DOHH2 (cell line): ENCODE results near the gene KBTBD4.

ENCODE experiments used
- H3F3A ChIP-seq: fragments of 200-600 bp; sonication (generic), shearing (Covaris generic); 2 replicates; pipeline ENCODE4 v1.6.0; 2016; ENCODE audit warnings: antibody characterized with exemption, mild to moderate bottlenecking; ENCODE audit not compliant: control insufficient read depth, insufficient read depth
- H3K27ac ChIP-seq: fragments of 200-600 bp; sonication (generic); 2 replicates; pipeline ENCODE4 v1.5.1; 2014; ENCODE audit warnings: low read depth, mild to moderate bottlenecking, low read length, moderate library complexity
- H3K27me3 ChIP-seq: fragments of 200-600 bp; sonication (generic); 2 replicates; pipeline ENCODE4 v1.6.1; 2014; ENCODE audit warnings: mild to moderate bottlenecking, low read length, mixed read lengths; ENCODE audit not compliant: control insufficient read depth
- H3K36me3 ChIP-seq: fragments of 200-600 bp; sonication (generic); 2 replicates; pipeline ENCODE4 v1.6.1; 2014; ENCODE audit warnings: mild to moderate bottlenecking, low read length, moderate library complexity, mixed read lengths; ENCODE audit not compliant: control insufficient read depth
- H3K4me1 ChIP-seq: fragments of 200-600 bp; sonication (generic); 2 replicates; pipeline ENCODE4 v1.6.1; 2014; ENCODE audit warnings: mild to moderate bottlenecking, low read length, mixed read lengths; ENCODE audit not compliant: control insufficient read depth
- H3K4me2 ChIP-seq: fragments of 200-600 bp; sonication (generic); 2 replicates; pipeline ENCODE4 v1.6.0; 2014; ENCODE audit warnings: mild to moderate bottlenecking, low read length, moderate library complexity
- H3K4me3 ChIP-seq: fragments of 200-600 bp; sonication (generic); 2 replicates; pipeline ENCODE4 v1.5.1; 2014; ENCODE audit warnings: mild to moderate bottlenecking, low read length, mixed read lengths
- H3K79me2 ChIP-seq: fragments of 200-600 bp; sonication (generic); 2 replicates; pipeline ENCODE4 v1.6.1; 2014; ENCODE audit warnings: mild to moderate bottlenecking, low read length, mixed read lengths; ENCODE audit not compliant: control insufficient read depth
- H3K9me2 ChIP-seq: fragments of 200-600 bp; sonication (generic); replicated peaks from 2 replicates; pipeline ENCODE4 v1.6.1; 2014; ENCODE audit warnings: mild to moderate bottlenecking, low read length, mixed read lengths; ENCODE audit not compliant: control insufficient read depth
- H3K9me3 ChIP-seq: fragments of 200-600 bp; sonication (generic); 2 replicates; pipeline ENCODE4 v1.6.1; 2014; ENCODE audit warnings: antibody characterized with exemption, low read length, mixed read lengths; ENCODE audit not compliant: control insufficient read depth, insufficient read depth
- H4K20me1 ChIP-seq: fragments of 200-600 bp; sonication (generic); 2 replicates; pipeline ENCODE4 v1.6.0; 2014; ENCODE audit warnings: low read depth, mild to moderate bottlenecking, antibody characterized with exemption, low read length, moderate library complexity; ENCODE audit not compliant: control insufficient read depth, insufficient read depth
- EZH2phosphoT487 ChIP-seq: fragments of 200-600 bp; sonication (generic); IDR thresholded peaks from 2 replicates; pipeline ENCODE4 v1.6.1; 2017; ENCODE audit warnings: borderline replicate concordance, mild to moderate bottlenecking, antibody characterized with exemption, low read length, moderate library complexity, mixed read lengths
- TF ChIP-seq, protein P1 (sequence below): fragments of 200-600 bp; sonication (generic); IDR thresholded peaks from one replicate; pipeline ENCODE4 v1.5.1; 2014; ENCODE audit warnings: antibody characterized with exemption, mild to moderate bottlenecking, low read depth, low read length; ENCODE audit not compliant: poor library complexity, severe bottlenecking

The KBTBD4 gene

DNA sequence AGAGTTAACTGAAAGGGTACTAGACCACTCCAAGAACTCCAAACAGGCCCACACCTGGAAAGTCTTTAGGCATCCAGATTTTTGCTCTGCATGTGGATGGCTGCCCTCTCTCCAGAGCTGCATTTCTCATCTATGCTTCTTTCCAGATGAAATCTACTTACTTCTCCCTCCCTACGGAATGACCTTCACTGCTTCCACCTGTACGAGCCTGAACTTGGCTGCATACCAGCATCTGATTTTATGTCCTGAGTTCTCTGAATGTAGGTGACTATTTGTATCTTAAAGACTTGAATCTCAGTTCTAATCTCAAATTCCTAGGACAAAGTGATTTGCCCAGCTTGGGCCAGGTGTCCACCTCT lies 39.1 kb downstream of the KBTBD4 start:
- Histone ChIP-seq H3F3A (no peaks in the 10 kb centered on the region; the same call in 1 of the 2 replicates), H3K36me3 (peaks cover 40% of the 10 kb centered on the region), H3K9me3 (no peaks in the 10 kb centered on the region), H3K27ac (no peak overlapping the region), H3K27me3 (no peaks in the 10 kb centered on the region), H3K4me3 (no peak overlapping the region), H3K79me2 (peaks cover 100% of the 10 kb centered on the region), H3K4me2 (no peak overlapping the region), H4K20me1 (peaks cover 30% of the 10 kb centered on the region), H3K4me1 (peaks cover 57% of the 10 kb centered on the region), H3K9me2 (no peaks in the 10 kb centered on the region)
- TF ChIP-seq, protein P1, sequence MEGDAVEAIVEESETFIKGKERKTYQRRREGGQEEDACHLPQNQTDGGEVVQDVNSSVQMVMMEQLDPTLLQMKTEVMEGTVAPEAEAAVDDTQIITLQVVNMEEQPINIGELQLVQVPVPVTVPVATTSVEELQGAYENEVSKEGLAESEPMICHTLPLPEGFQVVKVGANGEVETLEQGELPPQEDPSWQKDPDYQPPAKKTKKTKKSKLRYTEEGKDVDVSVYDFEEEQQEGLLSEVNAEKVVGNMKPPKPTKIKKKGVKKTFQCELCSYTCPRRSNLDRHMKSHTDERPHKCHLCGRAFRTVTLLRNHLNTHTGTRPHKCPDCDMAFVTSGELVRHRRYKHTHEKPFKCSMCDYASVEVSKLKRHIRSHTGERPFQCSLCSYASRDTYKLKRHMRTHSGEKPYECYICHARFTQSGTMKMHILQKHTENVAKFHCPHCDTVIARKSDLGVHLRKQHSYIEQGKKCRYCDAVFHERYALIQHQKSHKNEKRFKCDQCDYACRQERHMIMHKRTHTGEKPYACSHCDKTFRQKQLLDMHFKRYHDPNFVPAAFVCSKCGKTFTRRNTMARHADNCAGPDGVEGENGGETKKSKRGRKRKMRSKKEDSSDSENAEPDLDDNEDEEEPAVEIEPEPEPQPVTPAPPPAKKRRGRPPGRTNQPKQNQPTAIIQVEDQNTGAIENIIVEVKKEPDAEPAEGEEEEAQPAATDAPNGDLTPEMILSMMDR, result no peak
- TF ChIP-seq EZH2phosphoT487, result no peak

DNA sequence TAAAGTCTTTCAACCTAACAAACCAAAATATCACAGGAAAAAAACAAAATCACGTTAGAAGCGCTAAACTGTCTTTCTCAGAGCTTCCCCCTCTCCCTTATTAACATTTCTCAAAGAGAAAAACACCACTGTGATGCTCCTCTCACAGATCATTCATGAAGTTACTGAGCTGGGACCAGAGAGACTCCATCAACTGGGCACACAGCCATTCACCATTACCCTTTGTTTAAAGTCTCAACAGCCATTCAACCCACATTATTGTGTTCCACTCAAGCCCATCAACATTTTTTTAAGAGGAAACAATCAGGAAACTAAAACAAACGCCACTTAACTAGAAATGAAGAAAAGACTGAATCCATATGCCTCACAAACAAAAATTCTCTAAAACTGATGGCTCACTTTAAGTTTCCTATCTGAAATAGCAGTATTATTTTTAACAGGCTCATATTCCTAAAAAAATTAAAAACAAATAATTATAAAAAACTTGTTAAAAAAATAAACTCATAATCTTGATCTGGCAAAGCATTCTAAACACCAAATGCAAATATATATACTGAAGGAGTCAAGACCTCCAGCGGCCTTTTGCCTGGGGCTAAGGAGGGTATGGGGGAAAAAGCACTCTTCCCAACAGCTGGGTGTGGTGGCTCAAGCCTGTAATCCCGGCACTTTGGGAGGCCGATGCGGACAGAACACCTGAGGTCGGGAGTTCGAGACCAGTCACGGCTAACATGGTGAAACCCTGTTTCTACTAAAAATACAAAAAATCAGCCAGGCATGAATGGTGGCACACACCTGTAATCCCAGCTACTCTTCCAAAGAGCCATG lies 39.8 kb downstream of the KBTBD4 start:
- Histone ChIP-seq H3K9me2 (no peaks in the 10 kb centered on the region), H3K4me2 (no peak overlapping the region), H4K20me1 (peaks cover 24% of the 10 kb centered on the region; the same call in 1 of the 2 replicates), H3K27ac (no peak overlapping the region), H3K27me3 (no peaks in the 10 kb centered on the region), H3F3A (no peaks in the 10 kb centered on the region; the same call in 1 of the 2 replicates), H3K4me1 (peaks cover 59% of the 10 kb centered on the region), H3K36me3 (peaks cover 36% of the 10 kb centered on the region), H3K4me3 (no peak overlapping the region), H3K79me2 (peaks cover 100% of the 10 kb centered on the region), H3K9me3 (no peaks in the 10 kb centered on the region)
- TF ChIP-seq, protein P1, result no peak
- no peak for TF ChIP-seq EZH2phosphoT487

DNA sequence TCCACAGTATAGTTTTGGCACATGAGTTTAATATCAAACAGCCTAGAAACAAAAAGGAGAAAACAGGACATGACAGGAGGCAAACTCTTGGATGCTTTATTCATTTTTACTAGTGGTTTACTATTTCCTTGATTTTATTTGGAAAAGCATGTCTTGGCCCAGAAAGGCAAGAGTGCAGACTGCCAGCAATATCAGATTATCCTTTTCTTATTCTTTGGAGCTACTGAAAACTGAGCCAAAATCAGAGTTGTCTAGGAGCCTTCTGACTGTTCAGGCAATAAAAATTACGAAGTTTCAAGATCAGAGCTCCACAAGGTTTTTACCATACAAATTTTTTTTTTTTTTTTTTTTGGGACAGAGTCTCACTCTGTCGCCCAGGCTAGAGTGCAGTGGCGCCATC lies 41.9 kb downstream of the KBTBD4 start:
- Histone ChIP-seq H3K36me3 (peaks cover 37% of the 10 kb centered on the region), H3K9me2 (no peaks in the 10 kb centered on the region), H4K20me1 (peaks cover 24% of the 10 kb centered on the region), H3K4me2 (no peak overlapping the region), H3K27me3 (no peaks in the 10 kb centered on the region), H3K9me3 (no peaks in the 10 kb centered on the region), H3K4me3 (no peak overlapping the region), H3K27ac (no peak overlapping the region), H3K79me2 (peaks cover 100% of the 10 kb centered on the region), H3K4me1 (peaks cover 47% of the 10 kb centered on the region), H3F3A (peaks cover 4% of the 10 kb centered on the region)
- no peak for TF ChIP-seq EZH2phosphoT487
- TF ChIP-seq, protein P1, result no peak
